Panc1 (cell line): ENCODE measurements around the gene FARS2.

ENCODE experiments used
- POLR2AphosphoS5 ChIP-seq: IDR thresholded peaks from 2 replicates; pipeline ENCODE4 v1.6.1; 2012; ENCODE audit warnings: mild to moderate bottlenecking, low read depth, low read length, moderate library complexity
- TF ChIP-seq, protein P1 (sequence below): fragments of 450-650 bp; IDR thresholded peaks from 2 replicates; pipeline ENCODE4 v1.5.1; 2017; ENCODE audit warnings: mild to moderate bottlenecking

- TF ChIP-seq, protein P1, sequence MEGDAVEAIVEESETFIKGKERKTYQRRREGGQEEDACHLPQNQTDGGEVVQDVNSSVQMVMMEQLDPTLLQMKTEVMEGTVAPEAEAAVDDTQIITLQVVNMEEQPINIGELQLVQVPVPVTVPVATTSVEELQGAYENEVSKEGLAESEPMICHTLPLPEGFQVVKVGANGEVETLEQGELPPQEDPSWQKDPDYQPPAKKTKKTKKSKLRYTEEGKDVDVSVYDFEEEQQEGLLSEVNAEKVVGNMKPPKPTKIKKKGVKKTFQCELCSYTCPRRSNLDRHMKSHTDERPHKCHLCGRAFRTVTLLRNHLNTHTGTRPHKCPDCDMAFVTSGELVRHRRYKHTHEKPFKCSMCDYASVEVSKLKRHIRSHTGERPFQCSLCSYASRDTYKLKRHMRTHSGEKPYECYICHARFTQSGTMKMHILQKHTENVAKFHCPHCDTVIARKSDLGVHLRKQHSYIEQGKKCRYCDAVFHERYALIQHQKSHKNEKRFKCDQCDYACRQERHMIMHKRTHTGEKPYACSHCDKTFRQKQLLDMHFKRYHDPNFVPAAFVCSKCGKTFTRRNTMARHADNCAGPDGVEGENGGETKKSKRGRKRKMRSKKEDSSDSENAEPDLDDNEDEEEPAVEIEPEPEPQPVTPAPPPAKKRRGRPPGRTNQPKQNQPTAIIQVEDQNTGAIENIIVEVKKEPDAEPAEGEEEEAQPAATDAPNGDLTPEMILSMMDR = no peak
- no peak for TF ChIP-seq POLR2AphosphoS5
These were observed 552.3 kb downstream of the FARS2 start for GRCh38 chr6:5813625-5814027.
